Breast epithelium (tissue), 3 donors: ENCODE measurements around the gene RBM39.

ENCODE experiments used
- POLR2A ChIP-seq: fragments of 450-650 bp; IDR thresholded peaks from one replicate; pipeline ENCODE4 v1.6.1; 2016; ENCODE audit warnings: antibody characterized with exemption, mild to moderate bottlenecking, moderate library complexity
- POLR2AphosphoS5 ChIP-seq, 3 donors: sonication (generic); formaldehyde crosslinking; IDR thresholded peaks; one replicate each; pipeline ENCODE4 v1.6.1; 2017; ENCODE audit warnings: antibody characterized with exemption in 3 of 3
- TF ChIP-seq, protein P1 (sequence below), 3 donors: fragments of 450-650 bp; IDR thresholded peaks; one replicate each; pipeline ENCODE4 v1.5.1; 2016 to 2017; ENCODE audit warnings: antibody characterized with exemption in 3 of 3, mild to moderate bottlenecking in 3 of 3, moderate library complexity in 3 of 3

DNA sequence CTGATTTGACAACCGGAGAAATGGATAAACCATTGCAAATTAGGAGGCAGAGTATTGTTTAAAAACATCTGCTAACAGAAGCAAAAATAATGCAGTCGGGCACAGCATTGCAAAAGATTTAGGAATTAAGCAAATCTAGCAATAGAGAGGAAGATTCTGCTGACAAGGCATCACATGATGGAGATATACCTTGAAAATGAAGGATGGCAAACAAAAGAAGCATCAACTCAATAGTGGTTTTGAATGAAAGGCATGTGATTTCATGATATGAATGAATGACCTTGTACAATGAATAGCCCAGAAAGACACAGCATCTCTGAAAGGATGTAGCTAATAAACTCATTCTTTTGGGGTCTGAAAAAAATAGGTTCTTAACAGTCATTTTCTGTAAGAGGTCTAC is 8.6 kb upstream of the RBM39 start:
- TF ChIP-seq POLR2AphosphoS5 (IDR thresholded peaks at IDR 0.05): no peak
- TF ChIP-seq, protein P1, sequence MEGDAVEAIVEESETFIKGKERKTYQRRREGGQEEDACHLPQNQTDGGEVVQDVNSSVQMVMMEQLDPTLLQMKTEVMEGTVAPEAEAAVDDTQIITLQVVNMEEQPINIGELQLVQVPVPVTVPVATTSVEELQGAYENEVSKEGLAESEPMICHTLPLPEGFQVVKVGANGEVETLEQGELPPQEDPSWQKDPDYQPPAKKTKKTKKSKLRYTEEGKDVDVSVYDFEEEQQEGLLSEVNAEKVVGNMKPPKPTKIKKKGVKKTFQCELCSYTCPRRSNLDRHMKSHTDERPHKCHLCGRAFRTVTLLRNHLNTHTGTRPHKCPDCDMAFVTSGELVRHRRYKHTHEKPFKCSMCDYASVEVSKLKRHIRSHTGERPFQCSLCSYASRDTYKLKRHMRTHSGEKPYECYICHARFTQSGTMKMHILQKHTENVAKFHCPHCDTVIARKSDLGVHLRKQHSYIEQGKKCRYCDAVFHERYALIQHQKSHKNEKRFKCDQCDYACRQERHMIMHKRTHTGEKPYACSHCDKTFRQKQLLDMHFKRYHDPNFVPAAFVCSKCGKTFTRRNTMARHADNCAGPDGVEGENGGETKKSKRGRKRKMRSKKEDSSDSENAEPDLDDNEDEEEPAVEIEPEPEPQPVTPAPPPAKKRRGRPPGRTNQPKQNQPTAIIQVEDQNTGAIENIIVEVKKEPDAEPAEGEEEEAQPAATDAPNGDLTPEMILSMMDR (IDR thresholded peaks at IDR 0.05): no peak
- TF ChIP-seq POLR2A: no peak
